ENCODE results near the gene PFDN4. TPM values are rescaled to one million over a fixed set of nuclear protein-coding genes. Genes with fewer than 3 reads are reported as not detected.

Gene PFDN4
- total and polyA plus RNA-seq, 2 of the 4 experiments (the other 2 are of a cell fraction) = 14.9 to 93.2 TPM

DNA sequence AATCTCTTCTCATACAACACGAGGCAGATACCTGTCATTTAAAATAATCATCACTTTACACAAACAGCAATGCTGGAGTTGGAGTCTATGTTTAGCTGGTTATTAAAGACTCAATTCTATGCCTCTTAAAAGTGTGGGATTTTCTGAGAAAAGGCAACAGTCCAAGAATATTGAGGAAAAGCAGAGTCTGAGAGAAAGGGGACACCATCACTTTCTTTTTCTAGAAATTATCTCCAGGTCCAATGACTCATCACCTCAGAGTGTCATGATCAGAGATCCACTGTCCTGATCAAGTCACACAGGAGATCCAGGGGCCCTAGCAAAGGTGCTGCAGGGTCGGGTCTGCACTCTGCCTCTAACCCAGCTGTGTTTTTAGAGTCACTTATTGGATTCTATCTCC, 42.1 kb upstream of the PFDN4 start:
- Histone ChIP-seq H2BK5ac (ENCODE audit: low read depth, low read length, poor library complexity, severe bottlenecking) (no peak overlapping the region), H3K27ac (ENCODE audit: insufficient read depth, low read length) (no peak overlapping the region), H3K14ac (replicated peaks; ENCODE audit: low read depth, low read length) (no peak overlapping the region), H2AFZ (replicated peaks; ENCODE audit: low read length, poor library complexity) (no peak overlapping the region), H4K5ac (ENCODE audit: low read depth, low read length) (no peak overlapping the region), H2BK20ac (ENCODE audit: low read depth, low read length) (no peak overlapping the region), H4K91ac (ENCODE audit: insufficient read depth, low read depth, low read length) (no peak overlapping the region), H3K9me3 (ENCODE audit: control insufficient read depth, insufficient read depth, low read length) (no peaks in the 10 kb centered on the region), H3K36me3 (ENCODE audit: control insufficient read depth, insufficient read depth, low read length) (no peaks in the 10 kb centered on the region), H3K9me1 (ENCODE audit: insufficient read depth, low read length) (no peaks in the 10 kb centered on the region), H2BK120ac (ENCODE audit: low read depth, low read length) (no peak overlapping the region), H2AK5ac (ENCODE audit: low read depth, low read length) (no peak overlapping the region), H3K18ac (ENCODE audit: low read depth, low read length) (no peak overlapping the region), H2BK15ac (ENCODE audit: low read depth, low read length) (no peak overlapping the region), H3K4ac (ENCODE audit: low read depth, low read length) (no peak overlapping the region), H3K23ac (ENCODE audit: low read depth, low read length) (no peak overlapping the region), H2AK9ac (replicated peaks; ENCODE audit: low read depth, low read length, poor library complexity) (no peak overlapping the region), H4K8ac (ENCODE audit: low read depth in 2 of 2, low read length in 2 of 2) (no peak overlapping the region), H3K4me2 (ENCODE audit: low read depth, low read length) (no peak overlapping the region), H3K79me1 (ENCODE audit: low read depth in 1 of 2, low read length in 2 of 2) (no peaks in the 10 kb centered on the region), H3K4me3 (ENCODE audit: insufficient read depth, low read depth, low read length) (no peak overlapping the region), H4K20me1 (ENCODE audit: insufficient read depth, low read length) (no peaks in the 10 kb centered on the region), H3K56ac (ENCODE audit: extremely low read depth, insufficient read depth, low read length) (no peak overlapping the region), H3K27me3 (ENCODE audit: control insufficient read depth, insufficient read depth, low read length) (peaks cover 53% of the 10 kb centered on the region), H3K4me1 (ENCODE audit: control insufficient read depth, insufficient read depth, low read length) (no peaks in the 10 kb centered on the region), H3K9ac (ENCODE audit: low read depth, low read length) (no peak overlapping the region)
- BruUV-seq (replicated peaks) = no TSS peak
- TF ChIP-seq RFX5 (IDR thresholded peaks at IDR 0.05; ENCODE audit: low read depth, low read length) = no peak
- TF ChIP-seq CEBPB (IDR thresholded peaks at IDR 0.05; ENCODE audit: low read depth, low read length) = no peak
- TF ChIP-seq, protein P1, sequence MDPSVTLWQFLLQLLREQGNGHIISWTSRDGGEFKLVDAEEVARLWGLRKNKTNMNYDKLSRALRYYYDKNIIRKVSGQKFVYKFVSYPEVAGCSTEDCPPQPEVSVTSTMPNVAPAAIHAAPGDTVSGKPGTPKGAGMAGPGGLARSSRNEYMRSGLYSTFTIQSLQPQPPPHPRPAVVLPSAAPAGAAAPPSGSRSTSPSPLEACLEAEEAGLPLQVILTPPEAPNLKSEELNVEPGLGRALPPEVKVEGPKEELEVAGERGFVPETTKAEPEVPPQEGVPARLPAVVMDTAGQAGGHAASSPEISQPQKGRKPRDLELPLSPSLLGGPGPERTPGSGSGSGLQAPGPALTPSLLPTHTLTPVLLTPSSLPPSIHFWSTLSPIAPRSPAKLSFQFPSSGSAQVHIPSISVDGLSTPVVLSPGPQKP (IDR thresholded peaks at IDR 0.05; ENCODE audit: borderline replicate concordance, low read depth, low read length) = no peak
- TF ChIP-seq BHLHE40 (IDR thresholded peaks at IDR 0.05; ENCODE audit: low read depth, low read length) = no peak
- no peak for TF ChIP-seq CHD1 (IDR thresholded peaks at IDR 0.05; ENCODE audit: low read depth, low read length)
- TF ChIP-seq MAFK (IDR thresholded peaks at IDR 0.05; ENCODE audit: low read depth, low read length) = no peak
- no peak for TF ChIP-seq CTCF (conservative IDR thresholded peaks at IDR 0.05; ENCODE audit: low read depth, low read length)
- TF ChIP-seq MXI1 (IDR thresholded peaks at IDR 0.05; ENCODE audit: borderline replicate concordance, low read depth, low read length) = no peak
- TF ChIP-seq MAZ (IDR thresholded peaks at IDR 0.05; ENCODE audit: borderline replicate concordance, low read depth, low read length) = no peak
- TF ChIP-seq USF2 (IDR thresholded peaks at IDR 0.05; ENCODE audit: low read depth, low read length) = no peak
- no peak for TF ChIP-seq RCOR1 (IDR thresholded peaks at IDR 0.05; ENCODE audit: insufficient replicate concordance, low read length)
- no peak for TF ChIP-seq RAD21 (IDR thresholded peaks at IDR 0.05; ENCODE audit: low read length)
- TF ChIP-seq SMC3 (IDR thresholded peaks at IDR 0.05; ENCODE audit: low read depth, low read length) = no peak
- TF ChIP-seq POLR2A (IDR thresholded peaks at IDR 0.05; ENCODE audit: low read depth, low read length) = no peak
- no peak for TF ChIP-seq NFE2L2 (IDR thresholded peaks at IDR 0.05; ENCODE audit: low read depth, low read length)
- TF ChIP-seq FOS (IDR thresholded peaks at IDR 0.05; ENCODE audit: low read depth, low read length) = no peak
- ATAC-seq (ENCODE audit: low read depth) (no peak), DNase-seq (no peak)
- WGBS, 2 experiments (ENCODE audit: extremely low coverage in 2 of 2, insufficient read length in 1 of 2) = no CpG with 5 or more reads among the region's 2 CpGs
- dilution Hi-C loops (cut with HindIII; ENCODE audit: low sequenced_read_pairs, unreplicated experiment) (no loop called here), intact Hi-C loops (cut with micrococcal nuclease) (no loop called here), in situ Hi-C loops (cut with MboI; ENCODE audit: low sequenced_read_pairs) (no loop called here)
- POLR2A ChIA-PET (ENCODE audit: unreplicated experiment) = no interaction called here
- CTCF ChIA-PET = interaction anchor here (1.0 kb wide), 1 partner anchor 63 kb away, joined by 3 read pairs; no protein-coding TSS in a partner anchor
